Bronchial epithelial cell (primary cell): ENCODE results near the gene THBS1. TPM values are rescaled to one million over a fixed set of nuclear protein-coding genes. Genes with fewer than 3 reads are reported as not detected.

ENCODE experiments used
- DNase-seq: peaks from one replicate; pipeline ENCODE4 v3.0.0-alpha.2; 2010; ENCODE audit warnings: low read depth
- FAIRE-seq: peaks from 2 replicates; lab custom pipeline; 2011; peaks lifted over from hg19 to GRCh38; lab: Jason Lieb, UNC
- H3K27me3 ChIP-seq: 2 replicates; pipeline ENCODE4 v1.5.1; 2011; ENCODE audit warnings: low read length; ENCODE audit not compliant: control insufficient read depth, insufficient read depth
- H3K36me3 ChIP-seq: 2 replicates; pipeline ENCODE4 v1.5.1; 2011; ENCODE audit warnings: low read length; ENCODE audit not compliant: control insufficient read depth, insufficient read depth
- H3K4me3 ChIP-seq: 2 replicates; pipeline ENCODE4 v1.5.1; 2011; ENCODE audit warnings: mild to moderate bottlenecking, low read depth, low read length, control low read depth
- CTCF ChIP-seq: IDR thresholded peaks from 2 replicates; pipeline ENCODE4 v1.5.1; 2011; ENCODE audit warnings: mild to moderate bottlenecking, moderate library complexity, low read length, control low read depth, inconsistent platforms; ENCODE audit not compliant: insufficient read depth, severe bottlenecking
- total RNA-seq: library from RNA; depleted of rRNA; stranded (reverse); fragments of >200 nt; gene quantifications from 2 replicates; pipeline ENCODE4 v1.2.1, GENCODE V29; 2014

THBS1 gene
- total RNA-seq, 1 donor from 2014 or later, result 162 TPM

- Histone ChIP-seq H3K27me3 (no peaks in the 10 kb centered on the region), H3K36me3 (peaks cover 40% of the 10 kb centered on the region), H3K4me3 (no peak overlapping the region)
- DNase-seq, result peak; percentile 39
- no peak for FAIRE-seq
- peak; percentile 47 for TF ChIP-seq CTCF
Measured at GRCh38 chr15:39583596-39584265, 2.9 kb downstream of the THBS1 start.

- no peaks in the 10 kb centered on the region for H3K27me3 ChIP-seq
- DNase-seq (no peak), FAIRE-seq (no peak)
- no peak for TF ChIP-seq CTCF
- H3K36me3 ChIP-seq, result peaks cover 44% of the 10 kb centered on the region
- H3K4me3 ChIP-seq, result no peak overlapping the region
Measured at GRCh38 chr15:39584266-39584659, 3.4 kb downstream of the THBS1 start.

- FAIRE-seq, result no peak
Measured at GRCh38 chr15:39584662-39585388, 3.9 kb downstream of the THBS1 start.

GRCh38 chr15:39585389-39585841, 4.5 kb downstream of the THBS1 start:
- H3K36me3 ChIP-seq, result peaks cover 51% of the 10 kb centered on the region
- H3K4me3 ChIP-seq, result no peak overlapping the region
- no peak for TF ChIP-seq CTCF
- no peak for FAIRE-seq
- H3K27me3 ChIP-seq, result no peaks in the 10 kb centered on the region
- peak; percentile 19 for DNase-seq

More at GRCh38 chr15:39584662-39585388, 3.9 kb downstream of the THBS1 start:
- peak; percentile 17 for DNase-seq
- Histone ChIP-seq H3K4me3 (no peak overlapping the region), H3K36me3 (peaks cover 48% of the 10 kb centered on the region), H3K27me3 (no peaks in the 10 kb centered on the region)
- no peak for TF ChIP-seq CTCF

- H3K36me3 ChIP-seq, result peaks cover 52% of the 10 kb centered on the region
Measured at GRCh38 chr15:39585871-39586301, 5.0 kb downstream of the THBS1 start.

More at GRCh38 chr15:39585871-39586301, 5.0 kb downstream of the THBS1 start:
- H3K4me3 ChIP-seq, result no peak overlapping the region
- DNase-seq, result peak; percentile 9
- TF ChIP-seq CTCF, result no peak
- FAIRE-seq, result no peak
- no peaks in the 10 kb centered on the region for H3K27me3 ChIP-seq
